GM12874 (cell line): ENCODE results near the gene CLVS2.

Experiments used
- CTCF ChIP-seq: IDR thresholded peaks from 2 replicates; pipeline ENCODE4 v1.5.1; 2011; ENCODE audit warnings: low read depth, mild to moderate bottlenecking, control low read depth, low read length, moderate library complexity; ENCODE audit not compliant: insufficient read depth

The CLVS2 gene

GRCh38 chr6:123055256-123055655 is 59.2 kb downstream of the CLVS2 start:
- TF ChIP-seq CTCF, result no peak

- no peak for TF ChIP-seq CTCF
Observed at GRCh38 chr6:123062670-123063069, 66.6 kb downstream of the CLVS2 start.

- TF ChIP-seq CTCF, result no peak
Observed at GRCh38 chr6:123064038-123064437, 68.0 kb downstream of the CLVS2 start.

- TF ChIP-seq CTCF, result no peak
Observed at GRCh38 chr6:123074616-123075015, 78.6 kb downstream of the CLVS2 start.

DNA sequence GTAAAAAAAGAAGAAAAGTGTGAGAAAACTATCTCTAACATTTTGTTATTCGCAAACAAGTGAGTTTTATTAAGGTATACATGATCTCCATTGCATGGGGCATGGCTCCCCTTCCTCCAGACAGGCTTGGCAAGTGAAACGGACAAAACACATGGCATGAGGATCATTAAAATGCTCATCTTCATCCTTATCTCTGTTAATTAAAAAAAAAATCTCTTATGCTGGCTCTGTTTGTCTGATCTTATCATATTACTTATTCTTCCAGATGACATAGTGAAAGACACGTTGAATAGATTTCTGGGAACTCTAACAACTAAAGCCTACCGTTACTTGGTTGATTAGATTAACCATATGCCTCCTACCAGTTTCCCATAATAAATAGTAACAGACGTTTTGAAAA is 89.4 kb downstream of the CLVS2 start:
- TF ChIP-seq CTCF, result no peak

- TF ChIP-seq CTCF, result no peak
Observed at GRCh38 chr6:123089226-123089625, 93.2 kb downstream of the CLVS2 start.

GRCh38 chr6:123091091-123091895 is 95.3 kb downstream of the CLVS2 start:
- TF ChIP-seq CTCF, result no peak
